ENCODE measurements around the gene RNF135. TPM values are rescaled to one million over a fixed set of nuclear protein-coding genes. Genes with fewer than 3 reads are reported as not detected.
"Not testable (repeated sequence)": the region's sequence is repeated elsewhere in the genome, so short reads cannot be mapped to it uniquely, and the experiment has no call there.

Gene RNF135
- total RNA-seq, 1 experiment from 2014 or later: 10.4 TPM

GRCh38 chr17:30958187-30958586 is 12.7 kb upstream of the RNF135 start:
- Histone ChIP-seq H3K27ac (ENCODE audit: low read length) (no peak overlapping the region), H3K36me3 (ENCODE audit: low read depth, low read length) (no peaks in the 10 kb centered on the region), H4K20me1 (ENCODE audit: low read length) (no peaks in the 10 kb centered on the region), H3K79me2 (ENCODE audit: low read length) (no peaks in the 10 kb centered on the region), H3K4me3 (ENCODE audit: low read length) (no peak overlapping the region), H3K9me3 (ENCODE audit: low read length) (no peaks in the 10 kb centered on the region), H3K4me1 (ENCODE audit: insufficient read depth, low read length) (no peaks in the 10 kb centered on the region), H3K27me3 (ENCODE audit: low read length) (no peaks in the 10 kb centered on the region), H3F3A (ENCODE audit: low read length, unreplicated experiment) (no peaks in the 10 kb centered on the region), H3K4me2 (ENCODE audit: low read length) (no peak overlapping the region), H3K9me2 (replicated peaks; ENCODE audit: low read length) (no peaks in the 10 kb centered on the region), H2AFZ (ENCODE audit: low read length) (no peak overlapping the region), H3K9ac (ENCODE audit: low read length) (no peak overlapping the region)
- DNase-seq: no peak
- ChIA-PET CTCF (no interaction called here), POLR2A (ENCODE audit: unreplicated experiment) (no interaction called here)
- BruUV-seq (replicated peaks): no TSS peak
- no peak for ATAC-seq
- TF ChIP-seq EZH2 (IDR thresholded peaks at IDR 0.05; ENCODE audit: low read length, unreplicated experiment): no peak
- TF ChIP-seq EZH2phosphoT487 (IDR thresholded peaks at IDR 0.05; ENCODE audit: borderline replicate concordance, low read length): no peak
- TF ChIP-seq CTCF (conservative IDR thresholded peaks at IDR 0.05; ENCODE audit: low read depth, low read length): no peak
- intact Hi-C loops (cut with micrococcal nuclease): no loop called here

GRCh38 chr17:30961209-30962188 is 9.3 kb upstream of the RNF135 start:
- ChIA-PET POLR2A (ENCODE audit: unreplicated experiment) (no interaction called here), CTCF (no interaction called here)
- Histone ChIP-seq H3K4me3 (ENCODE audit: low read length) (no peak overlapping the region), H3K4me1 (ENCODE audit: insufficient read depth, low read length) (no peaks in the 10 kb centered on the region), H3K4me2 (ENCODE audit: low read length) (no peak overlapping the region), H3F3A (ENCODE audit: low read length, unreplicated experiment) (no peaks in the 10 kb centered on the region), H3K27ac (ENCODE audit: low read length) (no peak overlapping the region), H3K79me2 (ENCODE audit: low read length) (no peaks in the 10 kb centered on the region), H2AFZ (ENCODE audit: low read length) (no peak overlapping the region), H3K9me3 (ENCODE audit: low read length) (no peaks in the 10 kb centered on the region), H3K9ac (ENCODE audit: low read length) (no peak overlapping the region), H3K36me3 (ENCODE audit: low read depth, low read length) (no peaks in the 10 kb centered on the region), H4K20me1 (ENCODE audit: low read length) (no peaks in the 10 kb centered on the region), H3K27me3 (ENCODE audit: low read length) (no peaks in the 10 kb centered on the region), H3K9me2 (replicated peaks; ENCODE audit: low read length) (no peaks in the 10 kb centered on the region)
- BruUV-seq (replicated peaks): no TSS peak
- DNase-seq: no peak
- intact Hi-C loops (cut with micrococcal nuclease): no loop called here
- ATAC-seq: no peak
- TF ChIP-seq CTCF (conservative IDR thresholded peaks at IDR 0.05; ENCODE audit: low read depth, low read length) (no peak), EZH2phosphoT487 (IDR thresholded peaks at IDR 0.05; ENCODE audit: borderline replicate concordance, low read length) (no peak), EZH2 (IDR thresholded peaks at IDR 0.05; ENCODE audit: low read length, unreplicated experiment) (no peak)

- H2AFZ ChIP-seq (ENCODE audit: low read length); H4K20me1 ChIP-seq (ENCODE audit: low read length); DNase-seq; H3K27me3 ChIP-seq (ENCODE audit: low read length); H3K9ac ChIP-seq (ENCODE audit: low read length); H3K4me2 ChIP-seq (ENCODE audit: low read length); H3K4me3 ChIP-seq (ENCODE audit: low read length); H3K9me2 ChIP-seq (replicated peaks; ENCODE audit: low read length); ATAC-seq; BruUV-seq (replicated peaks); H3K36me3 ChIP-seq (ENCODE audit: low read depth, low read length); H3F3A ChIP-seq (ENCODE audit: low read length, unreplicated experiment); POLR2A ChIA-PET (ENCODE audit: unreplicated experiment); H3K9me3 ChIP-seq (ENCODE audit: low read length); CTCF ChIA-PET; H3K4me1 ChIP-seq (ENCODE audit: insufficient read depth, low read length); H3K79me2 ChIP-seq (ENCODE audit: low read length); intact Hi-C loops (cut with micrococcal nuclease); H3K27ac ChIP-seq (ENCODE audit: low read length): not testable (repeated sequence)
Measured at GRCh38 chr17:30964312-30964711, 6.5 kb upstream of the RNF135 start.

Measured in PC-3 (cell line).